Measurements from ENCODE around the gene ABCD1. TPM values are rescaled to one million over a fixed set of nuclear protein-coding genes. Genes with fewer than 3 reads are reported as not detected.

The ABCD1 gene
- total RNA-seq, 1 experiment from 2014 or later, result 9.1 TPM

DNA sequence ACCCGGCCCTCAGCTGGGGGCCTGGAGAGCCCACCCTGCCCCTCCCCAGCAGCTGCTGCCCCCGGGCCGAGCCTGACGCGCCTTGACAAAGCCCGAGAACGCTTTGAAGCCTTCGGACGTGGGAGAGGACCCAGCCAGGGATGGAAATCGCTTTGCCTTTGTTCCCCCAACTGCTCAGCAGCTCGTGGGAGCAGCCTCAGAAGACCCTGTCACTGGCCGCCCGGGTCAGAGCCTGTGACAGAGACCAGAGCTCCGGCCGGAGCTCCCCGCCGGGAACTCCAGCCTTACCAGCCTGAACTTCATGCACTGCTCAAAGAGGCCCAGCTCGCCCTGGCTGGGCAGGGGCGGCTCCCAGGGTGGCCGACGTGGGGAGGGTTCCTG is 39.5 kb upstream of the ABCD1 start (continued):
- TF ChIP-seq, protein P1, sequence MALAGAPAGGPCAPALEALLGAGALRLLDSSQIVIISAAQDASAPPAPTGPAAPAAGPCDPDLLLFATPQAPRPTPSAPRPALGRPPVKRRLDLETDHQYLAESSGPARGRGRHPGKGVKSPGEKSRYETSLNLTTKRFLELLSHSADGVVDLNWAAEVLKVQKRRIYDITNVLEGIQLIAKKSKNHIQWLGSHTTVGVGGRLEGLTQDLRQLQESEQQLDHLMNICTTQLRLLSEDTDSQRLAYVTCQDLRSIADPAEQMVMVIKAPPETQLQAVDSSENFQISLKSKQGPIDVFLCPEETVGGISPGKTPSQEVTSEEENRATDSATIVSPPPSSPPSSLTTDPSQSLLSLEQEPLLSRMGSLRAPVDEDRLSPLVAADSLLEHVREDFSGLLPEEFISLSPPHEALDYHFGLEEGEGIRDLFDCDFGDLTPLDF (CRISPR knock-in tag; IDR thresholded peaks at IDR 0.05), result no peak
- TF ChIP-seq ZNF263 (CRISPR knock-in tag; IDR thresholded peaks at IDR 0.05; ENCODE audit: low read depth) (no peak), ZNF121 (CRISPR knock-in tag; IDR thresholded peaks at IDR 0.05) (no peak), ZNF396 (CRISPR knock-in tag; IDR thresholded peaks at IDR 0.05; ENCODE audit: borderline replicate concordance) (no peak), CREB1 (CRISPR knock-in tag; IDR thresholded peaks at IDR 0.05) (no peak)
- TF ChIP-seq, protein P2, sequence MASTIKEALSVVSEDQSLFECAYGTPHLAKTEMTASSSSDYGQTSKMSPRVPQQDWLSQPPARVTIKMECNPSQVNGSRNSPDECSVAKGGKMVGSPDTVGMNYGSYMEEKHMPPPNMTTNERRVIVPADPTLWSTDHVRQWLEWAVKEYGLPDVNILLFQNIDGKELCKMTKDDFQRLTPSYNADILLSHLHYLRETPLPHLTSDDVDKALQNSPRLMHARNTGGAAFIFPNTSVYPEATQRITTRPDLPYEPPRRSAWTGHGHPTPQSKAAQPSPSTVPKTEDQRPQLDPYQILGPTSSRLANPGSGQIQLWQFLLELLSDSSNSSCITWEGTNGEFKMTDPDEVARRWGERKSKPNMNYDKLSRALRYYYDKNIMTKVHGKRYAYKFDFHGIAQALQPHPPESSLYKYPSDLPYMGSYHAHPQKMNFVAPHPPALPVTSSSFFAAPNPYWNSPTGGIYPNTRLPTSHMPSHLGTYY (CRISPR knock-in tag; IDR thresholded peaks at IDR 0.05), result no peak
- TF ChIP-seq, protein P3, sequence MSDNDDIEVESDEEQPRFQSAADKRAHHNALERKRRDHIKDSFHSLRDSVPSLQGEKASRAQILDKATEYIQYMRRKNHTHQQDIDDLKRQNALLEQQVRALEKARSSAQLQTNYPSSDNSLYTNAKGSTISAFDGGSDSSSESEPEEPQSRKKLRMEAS (CRISPR knock-in tag; IDR thresholded peaks at IDR 0.05), result no peak
- TF ChIP-seq, protein P4, sequence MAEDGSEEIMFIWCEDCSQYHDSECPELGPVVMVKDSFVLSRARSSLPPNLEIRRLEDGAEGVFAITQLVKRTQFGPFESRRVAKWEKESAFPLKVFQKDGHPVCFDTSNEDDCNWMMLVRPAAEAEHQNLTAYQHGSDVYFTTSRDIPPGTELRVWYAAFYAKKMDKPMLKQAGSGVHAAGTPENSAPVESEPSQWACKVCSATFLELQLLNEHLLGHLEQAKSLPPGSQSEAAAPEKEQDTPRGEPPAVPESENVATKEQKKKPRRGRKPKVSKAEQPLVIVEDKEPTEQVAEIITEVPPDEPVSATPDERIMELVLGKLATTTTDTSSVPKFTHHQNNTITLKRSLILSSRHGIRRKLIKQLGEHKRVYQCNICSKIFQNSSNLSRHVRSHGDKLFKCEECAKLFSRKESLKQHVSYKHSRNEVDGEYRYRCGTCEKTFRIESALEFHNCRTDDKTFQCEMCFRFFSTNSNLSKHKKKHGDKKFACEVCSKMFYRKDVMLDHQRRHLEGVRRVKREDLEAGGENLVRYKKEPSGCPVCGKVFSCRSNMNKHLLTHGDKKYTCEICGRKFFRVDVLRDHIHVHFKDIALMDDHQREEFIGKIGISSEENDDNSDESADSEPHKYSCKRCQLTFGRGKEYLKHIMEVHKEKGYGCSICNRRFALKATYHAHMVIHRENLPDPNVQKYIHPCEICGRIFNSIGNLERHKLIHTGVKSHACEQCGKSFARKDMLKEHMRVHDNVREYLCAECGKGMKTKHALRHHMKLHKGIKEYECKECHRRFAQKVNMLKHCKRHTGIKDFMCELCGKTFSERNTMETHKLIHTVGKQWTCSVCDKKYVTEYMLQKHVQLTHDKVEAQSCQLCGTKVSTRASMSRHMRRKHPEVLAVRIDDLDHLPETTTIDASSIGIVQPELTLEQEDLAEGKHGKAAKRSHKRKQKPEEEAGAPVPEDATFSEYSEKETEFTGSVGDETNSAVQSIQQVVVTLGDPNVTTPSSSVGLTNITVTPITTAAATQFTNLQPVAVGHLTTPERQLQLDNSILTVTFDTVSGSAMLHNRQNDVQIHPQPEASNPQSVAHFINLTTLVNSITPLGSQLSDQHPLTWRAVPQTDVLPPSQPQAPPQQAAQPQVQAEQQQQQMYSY (CRISPR knock-in tag; IDR thresholded peaks at IDR 0.05), result no peak

DNA sequence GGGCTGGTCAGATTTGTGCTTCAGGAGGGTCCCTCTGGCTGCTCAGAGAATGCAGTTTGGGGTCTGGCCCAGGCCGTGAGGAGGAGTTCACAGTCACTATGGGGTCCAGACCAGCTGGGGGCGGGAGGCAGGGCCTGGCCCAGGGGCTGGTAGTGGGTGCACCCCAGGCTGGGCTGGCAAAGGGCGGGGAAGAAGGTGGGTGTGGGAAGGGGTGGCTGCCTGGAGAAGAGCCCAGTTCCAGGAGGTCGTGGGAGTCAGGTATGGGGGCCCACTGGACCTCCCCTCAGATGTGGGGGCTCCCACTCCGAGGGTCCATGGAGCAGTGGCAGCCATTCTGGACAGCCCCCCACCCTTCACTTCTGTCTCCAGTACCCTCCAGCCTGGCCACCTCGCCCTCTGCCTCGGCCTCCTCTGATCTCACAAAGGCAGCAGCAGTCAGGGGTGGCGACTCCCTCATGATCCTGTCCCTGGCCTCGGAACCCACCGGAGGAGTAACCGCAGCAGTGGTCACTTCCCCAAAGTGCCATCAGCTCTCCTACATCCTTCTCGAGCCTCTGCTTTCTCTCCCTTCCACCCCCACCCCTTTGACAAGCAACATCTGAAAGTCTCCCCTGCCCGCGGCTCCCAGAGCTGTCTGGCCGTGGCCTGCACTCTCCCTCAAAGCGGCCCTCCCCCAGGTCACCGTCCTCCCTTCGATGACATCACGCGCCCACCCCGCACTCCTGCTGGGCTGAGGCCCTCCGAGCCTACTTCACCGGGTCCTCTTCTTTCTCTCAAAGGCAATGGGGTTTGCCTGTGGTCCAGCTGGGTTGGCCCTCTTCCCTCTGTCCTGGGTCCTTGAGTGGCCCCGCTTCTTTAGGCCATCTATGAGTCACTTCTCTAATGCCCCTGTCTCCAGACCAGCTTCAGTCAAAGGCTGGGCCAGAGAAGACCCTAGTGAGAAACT is 38.6 kb upstream of the ABCD1 start:
- Mint-ChIP-seq H3K27me3 (ENCODE audit: low read depth) (no peaks in the 10 kb centered on the region; the same call in 1 of the 2 replicates), H3K9me3 (peaks cover 5% of the 10 kb centered on the region), H3K4me3 (peak overlapping the region; percentile 53), H3K4me1 (peaks cover 18% of the 10 kb centered on the region), H3K27ac (peak overlapping the region; percentile 50; the same call in 1 of the 2 replicates), H3K36me3 (peaks cover 6% of the 10 kb centered on the region)
- ChIA-PET POLR2A (interaction anchor here (0.7 to 1.9 kb wide), 5 partner anchors 12 to 87 kb away, joined by 3 to 7 read pairs (median 4); partner anchors contain the start of genes CCNQ and PNCK), CTCF (interaction anchor here (0.7 to 4.9 kb wide), 17 partner anchors 15 to 281 kb away, joined by 3 to 143 read pairs (median 4); partner anchors contain the start of genes CCNQ and PNCK)
- TF ChIP-seq JUN (CRISPR knock-in tag; IDR thresholded peaks at IDR 0.05) (no peak), ZNF416 (CRISPR knock-in tag; IDR thresholded peaks at IDR 0.05) (no peak), SMAD4 (CRISPR knock-in tag; IDR thresholded peaks at IDR 0.05) (no peak), CBFB (CRISPR knock-in tag; IDR thresholded peaks at IDR 0.05; ENCODE audit: low read depth) (no peak), TEAD4 (CRISPR knock-in tag; IDR thresholded peaks at IDR 0.05) (no peak)
- TF ChIP-seq, protein P5, sequence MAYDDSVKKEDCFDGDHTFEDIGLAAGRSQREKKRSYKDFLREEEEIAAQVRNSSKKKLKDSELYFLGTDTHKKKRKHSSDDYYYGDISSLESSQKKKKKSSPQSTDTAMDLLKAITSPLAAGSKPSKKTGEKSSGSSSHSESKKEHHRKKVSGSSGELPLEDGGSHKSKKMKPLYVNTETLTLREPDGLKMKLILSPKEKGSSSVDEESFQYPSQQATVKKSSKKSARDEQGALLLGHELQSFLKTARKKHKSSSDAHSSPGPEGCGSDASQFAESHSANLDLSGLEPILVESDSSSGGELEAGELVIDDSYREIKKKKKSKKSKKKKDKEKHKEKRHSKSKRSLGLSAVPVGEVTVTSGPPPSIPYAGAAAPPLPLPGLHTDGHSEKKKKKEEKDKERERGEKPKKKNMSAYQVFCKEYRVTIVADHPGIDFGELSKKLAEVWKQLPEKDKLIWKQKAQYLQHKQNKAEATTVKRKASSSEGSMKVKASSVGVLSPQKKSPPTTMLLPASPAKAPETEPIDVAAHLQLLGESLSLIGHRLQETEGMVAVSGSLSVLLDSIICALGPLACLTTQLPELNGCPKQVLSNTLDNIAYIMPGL (CRISPR knock-in tag; IDR thresholded peaks at IDR 0.05), result no peak
- TF ChIP-seq, protein P6, sequence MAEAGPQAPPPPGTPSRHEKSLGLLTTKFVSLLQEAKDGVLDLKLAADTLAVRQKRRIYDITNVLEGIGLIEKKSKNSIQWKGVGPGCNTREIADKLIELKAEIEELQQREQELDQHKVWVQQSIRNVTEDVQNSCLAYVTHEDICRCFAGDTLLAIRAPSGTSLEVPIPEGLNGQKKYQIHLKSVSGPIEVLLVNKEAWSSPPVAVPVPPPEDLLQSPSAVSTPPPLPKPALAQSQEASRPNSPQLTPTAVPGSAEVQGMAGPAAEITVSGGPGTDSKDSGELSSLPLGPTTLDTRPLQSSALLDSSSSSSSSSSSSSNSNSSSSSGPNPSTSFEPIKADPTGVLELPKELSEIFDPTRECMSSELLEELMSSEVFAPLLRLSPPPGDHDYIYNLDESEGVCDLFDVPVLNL (CRISPR knock-in tag; IDR thresholded peaks at IDR 0.05; ENCODE audit: borderline replicate concordance, low read depth), result no peak
- DNase-seq (ENCODE audit: low spot score) (no peak), ATAC-seq (no peak)
